Stimulated activated CD4-positive, alpha-beta T cell treated with anti-CD3 and anti-CD28 coated beads, Interleukin-12 subunit alpha, Interleukin-12 subunit beta, amount 100 ng/mL, for 4 hours (primary cell): ENCODE results near the gene GPX5.
A peak's percentile ranks its signal among the peaks of the same experiment; 100 is the strongest.
"Not testable (repeated sequence)": the region's sequence is repeated elsewhere in the genome, so short reads cannot be mapped to it uniquely, and the experiment has no call there.

Experiments
- DNase-seq: peaks from one replicate; pipeline ENCODE4 v3.0.0-alpha.2; 2020

GPX5 gene

DNA sequence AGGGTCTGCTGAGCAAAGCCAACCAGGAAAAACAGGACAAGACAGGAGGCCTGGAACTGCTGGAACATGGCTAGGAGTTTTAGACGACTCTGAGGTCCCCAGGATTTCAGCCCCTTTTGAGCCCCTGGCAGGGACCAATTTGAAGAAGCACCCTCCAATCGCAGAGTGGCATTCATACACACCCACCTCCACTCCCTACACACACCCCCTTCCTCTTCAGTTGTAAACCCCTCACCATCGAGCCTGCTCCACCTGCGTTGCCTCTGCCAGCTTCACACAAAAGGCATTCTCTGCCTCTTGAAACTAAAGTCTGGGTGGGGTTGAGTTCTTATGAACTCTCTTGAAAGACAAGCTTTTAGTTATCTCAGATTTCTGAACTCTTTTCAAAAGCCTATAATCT lies 10.0 kb upstream of the GPX5 start, which contains the start of gene GPX6:
TSS of gene GPX6 (minus strand) at position 118 of the 400 bp plus-strand sequence. CDS start at position 68, 50 bp downstream.
- no peak for DNase-seq

DNA sequence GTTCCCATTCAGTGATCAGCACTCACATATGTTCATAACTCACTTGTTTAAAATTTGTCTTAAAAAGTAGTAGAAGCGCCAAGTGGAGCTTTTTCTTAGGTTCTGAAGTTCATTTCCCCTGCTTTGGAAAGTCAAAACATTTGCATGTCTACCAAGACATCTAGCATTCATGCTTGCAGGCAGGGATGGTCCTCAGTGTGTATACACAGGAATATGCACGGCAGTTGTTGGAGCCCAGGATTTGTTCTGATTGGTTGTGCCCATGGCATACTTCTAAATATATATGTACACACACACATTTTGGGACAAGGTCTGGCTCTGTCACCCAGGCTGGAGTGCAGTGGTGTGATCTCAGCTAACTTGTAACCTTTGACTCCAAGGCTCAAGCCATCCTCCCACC lies 7.7 kb upstream of the GPX5 start:
- no peak for DNase-seq

DNA sequence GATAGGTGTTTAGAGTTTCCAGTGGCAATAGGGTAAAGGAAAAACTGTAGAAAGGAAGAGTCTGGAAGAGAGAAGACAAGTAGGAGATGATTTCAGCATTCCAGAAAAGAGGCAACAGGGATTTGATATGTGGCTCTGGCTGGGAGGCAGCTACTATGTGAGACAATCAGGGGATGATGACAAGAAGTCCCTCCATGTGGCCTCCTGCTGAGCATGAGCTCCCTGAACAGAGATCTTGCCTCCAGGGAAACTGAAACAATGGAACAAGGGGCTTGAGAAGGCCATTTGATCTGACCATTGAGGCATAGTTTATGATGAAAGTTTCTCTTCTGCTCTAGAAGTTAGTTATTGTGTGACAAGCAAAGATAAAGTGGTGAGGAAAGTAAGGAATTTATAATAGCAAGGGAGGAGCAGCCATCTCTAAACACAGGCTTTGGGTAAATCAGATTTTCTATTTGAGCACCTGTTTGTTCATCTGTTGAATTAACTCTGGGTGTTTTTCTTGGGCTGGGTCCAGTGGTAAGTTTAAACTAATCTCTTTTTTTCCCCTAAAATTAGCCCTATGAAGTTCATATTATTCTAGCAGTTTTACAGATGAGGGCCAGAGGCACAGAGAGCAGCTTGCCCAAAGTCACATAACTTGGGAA lies 3.0 kb upstream of the GPX5 start:
- no peak for DNase-seq

DNA sequence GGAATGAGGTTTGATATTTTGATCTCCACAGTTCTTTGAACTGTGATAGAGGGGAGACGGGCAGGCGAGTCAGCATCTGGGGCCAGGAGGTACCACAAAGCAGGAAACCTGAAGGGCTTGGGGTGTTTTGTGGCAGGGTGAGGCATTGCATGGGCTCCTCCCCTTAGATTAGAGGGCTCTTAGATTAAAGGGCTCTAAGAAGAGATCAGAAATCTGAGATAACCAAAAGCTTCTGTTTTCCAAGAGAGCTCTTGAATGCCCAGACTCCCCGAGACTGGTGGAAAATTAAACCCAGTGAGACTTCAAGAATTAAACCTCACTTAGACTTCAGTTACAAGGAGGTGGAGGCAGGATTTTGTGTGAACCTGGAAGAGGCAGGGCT lies 2.4 kb upstream of the GPX5 start:
- DNase-seq: no peak

DNA sequence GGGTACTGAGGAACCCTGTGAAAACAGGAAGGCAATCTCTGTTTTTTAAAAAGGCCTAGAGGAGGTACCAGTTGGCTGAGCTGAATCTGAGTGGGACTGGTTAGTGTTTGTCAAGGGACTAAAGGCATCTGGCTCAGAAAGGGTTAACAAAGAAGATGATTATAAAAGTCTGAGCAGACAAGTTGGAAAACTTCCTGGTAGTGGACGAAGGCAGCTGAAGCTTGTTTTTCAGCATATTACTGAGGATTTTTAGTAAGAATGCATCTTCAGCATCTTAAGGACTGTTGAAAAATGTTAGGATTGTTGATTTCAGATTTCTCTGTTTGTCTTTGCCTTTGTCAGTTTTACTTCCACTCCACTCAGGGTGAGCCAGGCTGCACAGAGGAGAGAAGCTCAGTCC lies 5.1 kb downstream of the GPX5 start:
- no peak for DNase-seq

DNA sequence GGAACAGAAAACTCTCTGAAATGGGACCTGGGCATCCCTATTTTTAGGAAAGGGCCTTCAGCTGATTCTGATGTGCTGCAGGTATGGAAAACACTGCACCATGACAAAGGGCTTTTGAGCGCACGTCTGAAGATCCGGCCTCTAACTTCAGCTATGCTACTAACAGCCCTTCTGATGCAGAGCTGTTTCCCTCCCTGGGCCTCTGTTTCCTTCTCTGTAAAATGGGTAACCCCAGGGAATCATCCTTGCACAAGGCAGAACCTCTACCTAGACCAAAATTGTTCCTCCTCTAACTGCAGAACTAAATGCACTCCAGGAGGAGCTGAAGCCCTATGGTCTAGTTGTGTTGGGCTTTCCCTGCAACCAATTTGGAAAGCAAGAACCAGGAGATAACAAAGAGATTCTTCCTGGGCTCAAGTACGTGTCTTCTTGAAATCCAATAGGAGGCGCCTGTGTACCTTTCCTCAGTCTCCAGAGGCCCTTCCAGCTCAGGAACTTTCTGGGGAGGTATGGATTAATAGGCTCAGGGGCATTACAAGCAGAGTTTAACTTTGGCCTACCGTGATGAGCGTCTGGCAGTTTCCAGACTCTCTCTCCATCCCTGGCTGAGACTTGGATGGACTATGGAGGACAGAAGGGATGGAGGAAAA lies 5.9 kb downstream of the GPX5 start:
- no peak for DNase-seq

DNA sequence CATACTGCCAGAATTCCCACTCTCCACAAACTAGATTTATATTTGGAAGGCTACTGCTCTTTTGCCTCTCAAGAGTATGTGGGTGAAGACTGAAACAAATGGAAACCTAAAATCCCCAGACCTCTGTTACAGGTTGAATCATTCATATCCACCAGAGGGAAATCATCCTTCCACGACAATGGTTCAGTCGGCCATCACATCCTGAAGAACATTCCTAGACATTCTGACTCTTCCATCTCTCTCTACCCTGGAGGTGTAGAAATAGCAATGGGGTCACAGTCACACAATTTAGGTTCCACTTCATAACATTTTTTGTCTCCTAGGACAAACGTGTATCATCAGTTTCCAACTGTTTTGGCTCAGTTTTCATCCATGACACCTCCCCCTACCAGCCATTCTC lies 8.6 kb downstream of the GPX5 start:
- no peak for DNase-seq

DNA sequence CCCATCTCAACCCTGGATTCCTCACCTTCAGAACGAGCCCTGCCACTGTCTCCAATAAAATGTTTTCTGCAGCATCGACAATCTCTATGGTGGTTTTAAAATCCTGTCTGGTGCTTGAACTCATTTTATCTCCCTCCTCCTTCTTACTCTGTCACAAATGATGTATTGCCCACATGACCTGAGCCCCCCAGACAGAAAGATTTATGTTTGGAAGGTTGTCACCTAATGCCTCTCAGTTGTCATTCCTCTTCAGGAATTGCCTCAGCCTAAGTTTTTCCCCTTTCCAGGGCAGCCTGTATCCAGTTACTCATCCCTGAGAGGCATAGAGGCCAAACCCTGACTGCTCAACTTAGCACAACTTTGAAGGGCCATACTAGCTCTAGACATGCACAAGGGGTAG lies 9.2 kb downstream of the GPX5 start:
- no peak for DNase-seq

DNA sequence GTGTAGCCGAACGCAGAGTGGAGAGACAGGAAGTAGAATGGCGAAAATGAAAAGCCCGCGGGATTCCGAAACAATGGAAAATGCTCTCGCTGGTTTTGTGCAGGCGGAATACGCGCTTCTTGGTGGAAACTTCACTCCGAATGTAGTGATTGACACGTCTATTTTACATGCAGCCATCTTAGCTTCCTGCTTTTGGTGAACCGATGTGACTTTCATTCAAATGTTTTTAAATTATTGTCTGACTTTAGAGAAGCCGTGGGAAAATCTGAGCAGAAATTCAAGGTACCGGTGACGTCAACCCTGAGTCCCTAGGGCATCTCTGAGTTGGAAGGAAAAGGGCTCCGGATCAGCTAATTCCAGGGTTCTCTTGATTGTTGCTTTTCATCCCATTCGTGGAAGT lies 11.4 kb downstream of the GPX5 start:
- no peak for DNase-seq

DNA sequence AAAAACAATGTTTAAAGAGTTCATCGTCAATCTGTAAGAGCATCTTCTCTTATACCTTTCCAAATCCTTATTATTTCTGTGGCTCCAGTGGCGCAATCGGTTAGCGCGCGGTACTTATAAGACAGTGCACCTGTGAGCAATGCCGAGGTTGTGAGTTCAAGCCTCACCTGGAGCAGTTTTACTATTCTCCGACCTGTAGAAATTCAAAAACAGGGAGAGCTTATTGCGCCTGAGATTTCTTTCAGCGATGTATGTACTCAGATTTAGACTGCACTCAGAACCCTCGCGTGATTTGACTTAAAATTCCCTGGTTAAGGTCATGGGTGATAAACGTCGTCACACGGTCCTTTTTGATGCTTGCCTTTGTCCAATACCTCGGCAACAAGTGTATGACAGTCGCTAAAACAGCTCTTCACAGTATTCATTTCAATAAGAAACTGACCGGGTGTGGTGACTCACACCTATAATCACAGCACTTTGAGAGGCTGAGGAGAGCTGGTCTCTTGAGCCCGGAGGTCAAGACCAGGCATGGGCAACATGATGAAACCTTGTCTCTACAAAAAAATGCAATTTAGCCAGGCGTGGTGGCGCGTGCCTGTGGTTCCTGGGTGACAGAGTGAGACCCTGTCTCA lies 11.9 kb downstream of the GPX5 start:
- DNase-seq: no peak

DNA sequence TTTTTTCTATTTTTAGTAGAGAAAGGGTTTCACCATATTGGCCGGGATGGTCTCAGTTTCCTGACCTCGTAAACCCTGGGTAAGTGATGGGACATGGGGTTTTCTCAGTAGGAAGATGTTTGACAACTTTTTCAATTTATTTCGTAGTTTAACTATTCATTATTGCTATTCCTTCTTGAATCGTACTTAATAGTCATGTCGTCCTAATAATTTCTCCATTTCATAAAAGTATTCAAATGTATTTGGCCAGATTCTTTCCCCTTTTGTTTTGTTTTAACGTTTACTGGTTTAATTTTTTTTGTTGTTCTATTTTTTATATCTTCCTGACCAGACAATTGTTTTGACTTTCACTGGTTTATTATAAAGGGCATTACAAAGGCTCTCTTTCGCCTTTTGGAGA lies 16.3 kb downstream of the GPX5 start:
- DNase-seq: no peak

DNA sequence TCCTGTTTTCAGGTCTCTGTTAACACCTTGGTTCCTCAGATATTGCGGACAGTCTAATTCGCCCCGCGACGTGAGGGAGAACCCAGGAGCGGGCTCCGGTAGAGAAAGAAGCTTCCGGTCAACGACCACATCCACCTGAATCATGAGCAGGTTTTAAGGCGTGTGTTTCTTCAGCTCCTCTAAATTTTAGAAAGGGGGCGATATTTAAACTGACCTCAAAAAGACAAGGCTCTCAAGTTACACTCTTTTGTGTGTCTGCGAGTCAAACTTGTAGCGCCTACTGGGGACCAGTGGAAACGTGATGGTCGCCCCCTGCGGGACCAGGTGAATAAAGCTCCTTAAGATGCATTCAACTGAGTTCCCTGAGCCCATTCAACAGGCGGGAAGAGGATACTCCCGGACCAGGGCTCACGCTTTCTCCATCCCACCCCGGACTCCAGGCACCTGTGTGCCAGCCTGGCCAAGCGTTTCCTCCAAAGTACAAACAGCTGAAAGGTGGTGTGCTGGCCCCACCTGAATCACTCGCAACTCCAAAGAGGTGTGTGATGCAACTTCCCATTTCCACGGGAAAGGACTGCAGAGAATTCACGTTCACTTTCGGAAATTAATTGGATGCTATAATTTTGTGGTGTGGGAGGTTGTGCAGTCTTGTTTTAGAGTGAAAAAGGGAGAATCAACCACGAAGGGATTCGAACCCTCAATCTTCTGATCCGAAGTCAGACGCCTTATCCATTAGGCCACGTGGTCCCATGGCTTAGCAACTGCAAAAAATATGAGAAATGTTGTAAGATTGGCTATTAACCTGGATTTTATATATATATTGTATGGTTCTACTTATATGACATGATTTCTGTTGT lies 17.0 kb downstream of the GPX5 start:
- DNase-seq: peak; percentile 45

DNA sequence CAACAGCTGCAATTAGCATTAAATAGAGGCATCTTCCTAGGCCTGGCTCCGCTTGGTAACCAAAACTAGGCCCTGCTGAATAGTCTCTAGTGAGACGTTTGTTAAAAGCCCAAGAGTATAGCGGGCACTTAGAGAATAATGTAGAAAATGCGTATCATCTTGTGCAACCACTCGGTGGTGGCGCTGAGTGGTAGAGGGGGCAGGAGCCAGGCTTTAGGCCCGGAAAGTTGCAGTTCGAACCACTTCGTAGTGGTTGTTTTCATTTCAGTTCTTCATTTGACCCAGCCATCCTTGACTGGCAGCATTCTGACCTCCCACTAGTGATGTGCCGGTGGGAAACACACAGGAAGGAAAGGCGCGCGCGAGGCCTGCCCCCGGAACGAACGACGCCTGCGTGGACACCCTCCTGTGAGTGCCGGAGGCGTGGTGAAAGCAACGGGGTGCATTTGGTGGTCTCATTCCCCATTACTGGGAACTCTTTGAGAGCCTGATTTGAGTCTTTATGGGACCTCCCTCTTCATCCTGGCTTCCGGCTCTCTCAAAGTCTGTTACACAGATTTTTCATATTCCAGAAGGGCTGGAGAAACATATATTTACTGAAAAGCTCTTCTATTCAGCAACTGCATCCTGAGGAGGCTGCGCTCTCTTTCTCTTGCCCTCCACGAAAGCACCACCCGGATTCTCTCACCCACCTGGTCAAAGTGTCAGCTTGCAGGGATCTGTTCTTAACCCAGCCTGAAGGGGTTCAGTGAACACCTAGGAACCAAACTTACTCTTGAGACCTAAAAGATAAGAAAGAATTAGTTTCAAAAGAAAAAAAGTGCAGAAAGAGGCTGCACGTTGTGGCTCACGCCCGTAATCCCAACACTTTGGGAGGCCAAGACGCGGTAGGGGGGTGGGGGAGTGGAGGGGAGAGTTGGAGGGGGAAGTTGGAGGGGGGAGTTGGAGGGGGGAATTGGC lies 18.2 kb downstream of the GPX5 start:
- peak; percentile 32 for DNase-seq

DNA sequence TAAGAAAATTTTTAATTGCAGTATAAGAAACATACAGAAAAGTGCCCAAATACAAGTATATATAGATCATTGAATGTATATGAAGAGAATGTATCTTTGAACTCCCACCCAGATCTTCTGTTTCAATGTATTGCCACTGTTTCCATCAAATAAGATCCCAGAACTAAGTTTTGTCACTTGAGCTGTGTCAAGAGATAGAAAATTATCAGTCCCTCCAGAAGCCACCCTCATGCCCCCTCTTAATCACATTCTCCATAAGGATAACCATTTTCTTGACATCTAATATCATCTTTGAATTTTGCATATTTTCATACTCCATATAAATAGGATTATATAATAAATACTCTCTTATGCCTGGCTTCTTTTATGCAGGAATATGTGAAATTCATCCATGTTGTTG lies 20.3 kb downstream of the GPX5 start:
- no peak for DNase-seq

DNA sequence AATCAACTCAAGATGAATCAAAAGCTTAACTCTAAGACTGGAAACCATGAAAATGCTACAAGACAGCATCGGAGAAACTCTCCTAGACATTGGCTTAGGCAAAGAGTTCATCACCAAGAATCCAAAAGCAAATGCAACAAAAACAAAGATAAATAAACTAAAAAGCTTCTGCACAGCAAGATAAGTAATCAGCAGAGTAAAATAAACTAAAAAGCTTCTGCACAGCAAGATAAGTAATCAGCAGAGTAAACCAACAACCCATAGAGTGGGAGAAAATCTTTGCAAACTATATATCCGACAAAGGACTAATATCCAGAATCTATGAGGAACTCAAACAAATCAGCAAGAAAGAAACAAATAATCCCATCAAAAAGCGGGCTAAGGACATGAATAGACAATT lies 21.3 kb downstream of the GPX5 start:
- DNase-seq: not testable (repeated sequence)

DNA sequence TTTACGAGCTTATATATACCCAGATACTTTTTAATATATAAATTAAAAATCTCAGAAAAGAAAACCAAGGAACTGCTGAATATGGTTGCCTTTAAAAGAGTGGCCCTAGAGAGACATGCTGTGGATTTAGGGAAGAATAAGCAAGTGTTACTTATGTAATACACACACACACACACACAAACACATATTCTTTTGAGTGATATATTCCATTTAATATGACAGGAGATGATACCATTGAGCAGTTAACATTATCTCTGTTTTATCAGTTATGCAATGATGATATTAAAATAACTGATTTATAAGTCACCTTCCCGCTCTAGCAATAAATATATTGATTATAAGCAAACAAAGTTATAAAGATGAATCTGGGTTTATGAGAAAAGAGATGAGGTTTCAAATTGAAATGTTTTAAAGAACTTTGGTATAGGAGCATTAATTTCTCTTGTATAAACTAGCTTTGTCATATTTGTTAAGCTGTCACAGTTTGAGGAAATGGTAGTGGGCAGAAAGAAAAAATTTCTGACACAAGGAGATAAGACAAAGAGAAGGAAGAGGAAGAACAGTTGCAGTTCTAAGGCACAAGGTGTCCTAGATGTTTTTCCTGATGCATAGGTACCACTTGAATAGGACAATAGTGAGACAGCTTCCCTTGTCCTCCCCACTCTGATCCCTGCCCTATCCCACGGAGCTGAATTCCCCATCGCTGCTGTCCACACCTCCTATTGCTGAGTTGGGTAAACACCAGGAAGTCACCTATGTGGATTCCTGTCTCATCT lies 26.4 kb downstream of the GPX5 start:
- no peak for DNase-seq

DNA sequence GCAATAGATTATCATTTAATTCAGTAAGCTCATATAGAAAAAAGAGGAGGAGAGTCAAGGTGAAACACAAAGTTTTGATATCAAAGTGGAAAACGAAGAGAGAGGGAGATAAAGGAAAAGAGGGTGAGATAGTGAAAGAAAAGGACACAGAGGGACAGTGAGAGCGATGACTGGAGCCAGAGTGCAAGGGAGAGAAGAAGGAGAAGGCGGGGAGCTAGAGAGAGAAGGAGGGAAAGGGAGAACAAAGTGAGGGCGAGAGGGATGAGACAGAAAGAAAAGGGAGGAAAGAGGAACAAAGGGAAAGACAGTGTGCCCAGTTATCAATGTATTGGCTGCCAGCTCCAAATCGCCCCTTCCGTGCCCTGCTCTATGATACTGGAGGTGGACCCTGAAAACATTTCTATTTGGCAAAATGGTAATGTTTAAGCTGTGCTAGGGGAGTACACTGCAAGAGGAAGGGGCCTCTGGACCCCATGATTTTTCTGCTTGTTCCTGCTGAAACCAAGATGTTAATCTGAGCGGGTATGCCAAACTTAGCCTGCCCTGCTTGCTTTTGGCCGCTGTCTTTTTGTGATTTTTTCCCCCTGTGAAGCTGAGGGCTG lies 27.8 kb downstream of the GPX5 start:
- no peak for DNase-seq

DNA sequence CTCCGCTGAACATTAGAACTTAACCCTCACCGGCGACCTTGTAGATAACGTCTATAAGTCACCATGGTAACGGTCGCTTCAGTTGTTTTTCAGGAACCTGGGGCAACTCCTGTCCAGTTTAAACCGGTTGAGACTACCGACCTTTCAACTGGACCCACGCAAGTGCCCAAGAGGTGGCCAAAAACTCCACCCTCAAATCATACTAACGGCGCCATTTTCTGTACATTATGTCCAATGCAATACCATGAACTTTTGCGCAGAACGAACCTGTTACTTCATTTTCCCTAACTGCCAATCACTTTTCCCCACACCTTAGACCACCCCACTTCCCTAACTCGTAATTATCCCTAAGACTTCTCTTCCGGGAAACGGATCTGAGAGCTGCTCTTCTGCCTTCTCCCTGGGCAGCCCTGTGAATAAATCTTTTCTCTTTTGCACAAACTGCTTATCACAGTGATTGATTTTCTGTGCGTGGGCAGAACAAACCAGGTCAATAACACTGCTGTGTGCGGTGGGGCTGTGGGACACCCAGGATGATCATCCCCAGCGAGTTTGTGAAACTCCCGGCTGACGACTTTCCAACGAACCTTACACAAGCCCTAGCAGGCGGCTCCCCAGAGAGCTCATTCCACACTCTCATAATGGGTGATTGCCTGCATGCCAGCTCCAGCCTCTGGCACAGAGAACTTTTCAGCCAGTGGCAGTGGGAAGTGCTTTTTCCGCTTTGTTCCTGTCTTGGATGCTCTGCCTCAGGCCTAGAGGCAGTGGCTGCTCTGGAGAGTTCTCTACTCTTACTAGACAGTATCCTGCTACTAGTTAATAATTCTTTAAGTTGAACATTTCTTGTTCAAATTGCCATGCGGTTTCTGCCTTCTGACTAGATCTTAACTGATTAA lies 28.6 kb downstream of the GPX5 start:
- no peak for DNase-seq

DNA sequence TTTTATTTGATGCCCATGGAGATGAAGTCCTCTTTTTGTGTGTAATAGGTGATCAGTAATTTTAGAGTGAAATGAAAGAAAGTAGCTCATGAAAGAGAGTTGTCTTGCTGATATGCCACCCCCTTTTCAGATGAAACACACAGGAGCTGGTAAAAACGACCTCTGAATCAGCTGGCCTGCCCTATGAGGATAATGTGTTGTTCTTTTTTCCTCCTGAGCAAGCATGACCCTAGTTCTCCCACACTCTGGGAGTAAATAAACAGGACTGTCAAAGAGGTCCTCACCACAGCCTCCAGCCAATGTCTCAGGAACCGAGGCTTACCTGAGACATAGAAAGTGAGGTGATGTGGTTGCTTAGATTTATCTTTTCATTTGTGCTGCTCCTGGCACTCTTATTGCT lies 29.5 kb downstream of the GPX5 start:
- no peak for DNase-seq

DNA sequence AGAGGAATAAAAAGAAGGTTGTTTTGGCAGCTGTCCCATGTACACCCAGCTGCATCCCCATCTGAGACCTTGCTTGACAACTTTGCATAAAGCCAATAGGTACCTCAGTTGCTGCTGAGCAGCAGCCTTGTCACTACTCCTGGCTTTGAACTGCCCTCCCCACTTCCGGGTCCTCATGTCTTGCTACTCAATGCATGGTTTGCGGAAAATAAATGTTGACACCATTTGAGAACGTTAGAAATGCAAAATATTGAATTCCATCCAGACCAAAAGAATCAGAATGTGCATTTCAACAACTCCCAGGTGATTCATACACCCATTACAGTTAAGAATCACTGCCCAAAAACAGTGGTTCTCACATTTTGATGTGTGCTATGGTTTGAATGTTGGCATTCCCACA lies 32.9 kb downstream of the GPX5 start:
- DNase-seq: no peak
